PC-3 (cell line): Measurements from ENCODE around the gene DEFB129.

ENCODE experiments used
- EZH2 ChIP-seq: fragments of 300-600 bp; sonication (generic); IDR thresholded peaks from one replicate; pipeline ENCODE4 v1.6.1; 2017; ENCODE audit warnings: antibody characterized with exemption, mild to moderate bottlenecking, low read length; ENCODE audit not compliant: unreplicated experiment
- TF ChIP-seq, protein P1 (sequence below): fragments of 300-600 bp; sonication (generic); conservative IDR thresholded peaks from 2 replicates; pipeline ENCODE4 v1.5.1; 2017; ENCODE audit warnings: antibody characterized with exemption, low read depth, mild to moderate bottlenecking, low read length

DNA sequence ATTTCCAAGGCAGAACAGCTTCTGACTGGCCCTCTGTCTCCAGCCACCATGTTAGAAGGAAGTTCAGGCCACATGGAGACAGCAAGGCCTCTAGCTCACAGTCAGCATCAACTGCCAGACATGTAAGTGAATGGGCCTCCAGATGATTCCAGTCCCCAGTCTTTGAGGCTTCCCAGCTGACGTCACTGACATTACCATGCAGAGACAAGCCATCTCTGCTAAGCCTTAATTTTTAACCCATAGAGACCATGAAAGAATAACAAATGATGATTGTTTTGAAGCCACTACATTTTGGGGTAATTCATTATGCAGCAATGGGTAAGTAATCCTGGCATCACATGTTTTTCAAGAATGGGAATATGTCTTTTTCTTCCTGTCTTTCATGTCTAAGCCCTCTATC, 11.3 kb upstream of the DEFB129 start:
- TF ChIP-seq, protein P1, sequence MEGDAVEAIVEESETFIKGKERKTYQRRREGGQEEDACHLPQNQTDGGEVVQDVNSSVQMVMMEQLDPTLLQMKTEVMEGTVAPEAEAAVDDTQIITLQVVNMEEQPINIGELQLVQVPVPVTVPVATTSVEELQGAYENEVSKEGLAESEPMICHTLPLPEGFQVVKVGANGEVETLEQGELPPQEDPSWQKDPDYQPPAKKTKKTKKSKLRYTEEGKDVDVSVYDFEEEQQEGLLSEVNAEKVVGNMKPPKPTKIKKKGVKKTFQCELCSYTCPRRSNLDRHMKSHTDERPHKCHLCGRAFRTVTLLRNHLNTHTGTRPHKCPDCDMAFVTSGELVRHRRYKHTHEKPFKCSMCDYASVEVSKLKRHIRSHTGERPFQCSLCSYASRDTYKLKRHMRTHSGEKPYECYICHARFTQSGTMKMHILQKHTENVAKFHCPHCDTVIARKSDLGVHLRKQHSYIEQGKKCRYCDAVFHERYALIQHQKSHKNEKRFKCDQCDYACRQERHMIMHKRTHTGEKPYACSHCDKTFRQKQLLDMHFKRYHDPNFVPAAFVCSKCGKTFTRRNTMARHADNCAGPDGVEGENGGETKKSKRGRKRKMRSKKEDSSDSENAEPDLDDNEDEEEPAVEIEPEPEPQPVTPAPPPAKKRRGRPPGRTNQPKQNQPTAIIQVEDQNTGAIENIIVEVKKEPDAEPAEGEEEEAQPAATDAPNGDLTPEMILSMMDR = no peak
- no peak for TF ChIP-seq EZH2
